ENCODE results near the gene YEATS4.

YEATS4 gene

DNA sequence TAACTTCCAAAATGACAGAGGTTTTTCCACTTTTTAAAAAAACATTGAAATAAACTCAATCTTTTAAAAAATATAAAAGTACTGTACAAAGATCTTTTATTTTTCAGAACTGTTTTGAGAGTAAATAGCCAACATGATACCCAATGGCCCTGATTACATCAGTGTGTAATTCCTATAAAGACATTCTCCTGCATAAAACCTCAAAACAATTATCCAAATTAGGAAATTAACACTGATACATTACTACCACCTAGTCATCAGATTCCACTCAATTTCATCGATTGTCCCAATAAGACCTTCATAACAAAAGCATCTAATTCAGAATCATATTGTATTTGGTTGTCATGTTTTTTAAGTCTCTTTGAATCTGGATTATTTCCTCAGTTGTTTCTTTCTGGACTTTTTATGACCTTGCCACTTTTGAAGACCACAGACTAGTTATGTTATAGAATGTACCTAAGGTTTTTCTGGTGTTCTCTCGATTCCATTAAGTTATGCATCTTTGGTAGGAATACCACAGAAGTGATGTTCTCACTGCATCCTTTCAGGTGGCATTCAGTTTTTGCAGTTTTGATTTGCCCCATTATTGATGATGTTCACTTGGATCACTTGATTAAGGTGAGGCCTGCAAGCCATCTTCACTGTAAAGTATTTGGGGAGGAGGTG lies 4.0 kb upstream of the YEATS4 start:
- Histone ChIP-seq H4K91ac (ENCODE audit: low read depth, low read length, poor library complexity) (no peak overlapping the region), H2BK120ac (ENCODE audit: low read depth, low read length) (no peak overlapping the region), H3K9me3 (replicated peaks in 1 of 2; ENCODE audit: control insufficient read depth in 2 of 2, insufficient read depth in 1 of 2, low read depth in 1 of 2, low read length in 2 of 2) (no peaks in the 10 kb centered on the region), H3K27me3 (ENCODE audit: control insufficient read depth in 3 of 3, insufficient read depth in 3 of 3, low read depth in 1 of 3, low read length in 3 of 3) (no peaks in the 10 kb centered on the region), H3K79me1 (ENCODE audit: low read depth, low read length) (peaks cover 1% of the 10 kb centered on the region), H3K4me1 (ENCODE audit: control insufficient read depth in 2 of 2, insufficient read depth in 1 of 2, low read depth in 1 of 2, low read length in 2 of 2) (peaks cover 5 to 6% of the 10 kb centered on the region in 2 donors), H3K36me3 (replicated peaks in 1 of 2; ENCODE audit: control insufficient read depth in 2 of 2, insufficient read depth in 2 of 2, low read length in 2 of 2) (no peaks in the 10 kb centered on the region), H3K4me2 (ENCODE audit: insufficient read depth, low read length, poor library complexity, severe bottlenecking) (no peak overlapping the region), H3K27ac (replicated peaks; ENCODE audit: low read length) (no peak overlapping the region), H2AK5ac (ENCODE audit: low read depth, low read length) (no peak overlapping the region), H2AFZ (ENCODE audit: low read length) (no peak overlapping the region), H2BK12ac (ENCODE audit: low read length) (no peak overlapping the region), H3K4ac (ENCODE audit: low read length) (no peak overlapping the region), H2BK5ac (ENCODE audit: low read length) (no peak overlapping the region), H3K23ac (ENCODE audit: low read depth, low read length, poor library complexity) (no peak overlapping the region), H4K8ac (ENCODE audit: low read depth, low read length) (no peak overlapping the region), H3K14ac (ENCODE audit: low read length) (no peak overlapping the region), H3K4me3 (ENCODE audit: low read length in 2 of 2) (no peak overlapping the region), H2BK15ac (ENCODE audit: low read length) (no peak overlapping the region), H3K9ac (ENCODE audit: low read depth, low read length, poor library complexity) (no peak overlapping the region), H3K18ac (ENCODE audit: low read length) (no peak overlapping the region)
- no peak for DNase-seq (ENCODE audit: low spot score)
- WGBS, 2 donors (ENCODE audit: extremely low coverage in 2 of 2, insufficient read length in 2 of 2, insufficient replicate concordance in 1 of 2): no CpG with 5 or more reads among the region's 2 CpGs

GRCh38 chr12:69360348-69360672 lies 767 bp downstream of the YEATS4 start:
- H2BK5ac ChIP-seq (ENCODE audit: low read length): no peak overlapping the region
- peaks cover 1% of the 10 kb centered on the region for H3K79me1 ChIP-seq (ENCODE audit: low read depth, low read length)
- peak overlapping the region; percentile 89 for H2AFZ ChIP-seq (ENCODE audit: low read length)
- no peak overlapping the region for H3K14ac ChIP-seq (ENCODE audit: low read length)
- H3K27ac ChIP-seq (replicated peaks; ENCODE audit: low read length): peak overlapping the region; percentile 99
- H3K23ac ChIP-seq (ENCODE audit: low read depth, low read length, poor library complexity): no peak overlapping the region
- H3K4me3 ChIP-seq (ENCODE audit: low read length in 2 of 2): peak overlapping the region; percentile 84 to 94
- H4K91ac ChIP-seq (ENCODE audit: low read depth, low read length, poor library complexity): no peak overlapping the region
- H2BK12ac ChIP-seq (ENCODE audit: low read length): no peak overlapping the region
- WGBS, 2 donors (ENCODE audit: extremely low coverage in 2 of 2, insufficient read length in 2 of 2, insufficient replicate concordance in 1 of 2): no CpG with 5 or more reads among the region's 10 CpGs
- H2BK120ac ChIP-seq (ENCODE audit: low read depth, low read length): no peak overlapping the region
- H3K18ac ChIP-seq (ENCODE audit: low read length): no peak overlapping the region
- no peak overlapping the region for H2BK15ac ChIP-seq (ENCODE audit: low read length)
- no peaks in the 10 kb centered on the region for H3K27me3 ChIP-seq (ENCODE audit: control insufficient read depth in 3 of 3, insufficient read depth in 3 of 3, low read depth in 1 of 3, low read length in 3 of 3)
- no peak overlapping the region for H3K4ac ChIP-seq (ENCODE audit: low read length)
- no peak for DNase-seq (ENCODE audit: low spot score)
- no peak overlapping the region for H3K9ac ChIP-seq (ENCODE audit: low read depth, low read length, poor library complexity)
- no peak overlapping the region for H4K8ac ChIP-seq (ENCODE audit: low read depth, low read length)
- peaks cover 0 to 34% of the 10 kb centered on the region in 2 donors for H3K36me3 ChIP-seq (replicated peaks in 1 of 2; ENCODE audit: control insufficient read depth in 2 of 2, insufficient read depth in 2 of 2, low read length in 2 of 2)
- no peak overlapping the region for H2AK5ac ChIP-seq (ENCODE audit: low read depth, low read length)
- H3K4me1 ChIP-seq (ENCODE audit: control insufficient read depth in 2 of 2, insufficient read depth in 1 of 2, low read depth in 1 of 2, low read length in 2 of 2): peaks cover 1 to 5% of the 10 kb centered on the region in 2 donors
- H3K4me2 ChIP-seq (ENCODE audit: insufficient read depth, low read length, poor library complexity, severe bottlenecking): peak overlapping the region; percentile 69
- H3K9me3 ChIP-seq (replicated peaks in 1 of 2; ENCODE audit: control insufficient read depth in 2 of 2, insufficient read depth in 1 of 2, low read depth in 1 of 2, low read length in 2 of 2): peaks cover 0 to 4% of the 10 kb centered on the region in 2 donors

DNA sequence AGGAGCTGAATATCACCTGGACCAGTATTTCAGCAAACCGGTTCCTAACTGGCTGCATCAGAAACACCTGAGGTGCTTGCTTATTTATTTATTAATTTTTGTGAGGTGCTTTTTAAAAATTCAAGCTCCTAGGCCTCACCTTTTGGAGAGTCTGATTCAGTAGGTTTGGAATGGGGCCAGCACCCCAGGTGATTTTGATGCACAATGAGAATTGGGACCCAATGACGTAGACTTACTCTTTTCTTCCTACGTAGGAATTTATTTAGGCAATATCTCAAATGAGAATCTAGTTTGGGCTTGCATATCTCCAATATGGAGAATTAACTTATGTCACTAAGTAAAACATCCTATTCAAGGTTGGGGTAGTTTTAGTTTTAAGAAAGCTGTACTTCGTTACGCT lies 7.3 kb downstream of the YEATS4 start:
- Histone ChIP-seq H3K4me2 (ENCODE audit: insufficient read depth, low read length, poor library complexity, severe bottlenecking) (no peak overlapping the region), H4K8ac (ENCODE audit: low read depth, low read length) (no peak overlapping the region), H3K9ac (ENCODE audit: low read depth, low read length, poor library complexity) (no peak overlapping the region), H3K27me3 (ENCODE audit: control insufficient read depth in 3 of 3, insufficient read depth in 3 of 3, low read depth in 1 of 3, low read length in 3 of 3) (no peaks in the 10 kb centered on the region), H3K4me1 (ENCODE audit: control insufficient read depth in 2 of 2, insufficient read depth in 1 of 2, low read depth in 1 of 2, low read length in 2 of 2) (no peaks in the 10 kb centered on the region), H3K4me3 (ENCODE audit: low read length in 2 of 2) (no peak overlapping the region), H2BK12ac (ENCODE audit: low read length) (no peak overlapping the region), H2AK5ac (ENCODE audit: low read depth, low read length) (no peak overlapping the region), H2BK120ac (ENCODE audit: low read depth, low read length) (no peak overlapping the region), H3K9me3 (replicated peaks in 1 of 2; ENCODE audit: control insufficient read depth in 2 of 2, insufficient read depth in 1 of 2, low read depth in 1 of 2, low read length in 2 of 2) (peaks cover 0 to 7% of the 10 kb centered on the region in 2 donors), H3K18ac (ENCODE audit: low read length) (no peak overlapping the region), H2BK5ac (ENCODE audit: low read length) (no peak overlapping the region), H2BK15ac (ENCODE audit: low read length) (no peak overlapping the region), H3K36me3 (replicated peaks in 1 of 2; ENCODE audit: control insufficient read depth in 2 of 2, insufficient read depth in 2 of 2, low read length in 2 of 2) (peaks cover 3 to 88% of the 10 kb centered on the region in 2 donors), H2AFZ (ENCODE audit: low read length) (no peak overlapping the region), H3K23ac (ENCODE audit: low read depth, low read length, poor library complexity) (no peak overlapping the region), H3K27ac (replicated peaks; ENCODE audit: low read length) (no peak overlapping the region), H3K4ac (ENCODE audit: low read length) (no peak overlapping the region), H3K14ac (ENCODE audit: low read length) (no peak overlapping the region), H4K91ac (ENCODE audit: low read depth, low read length, poor library complexity) (no peak overlapping the region), H3K79me1 (ENCODE audit: low read depth, low read length) (no peaks in the 10 kb centered on the region)
- DNase-seq (ENCODE audit: low spot score): no peak
- WGBS, 2 donors (ENCODE audit: extremely low coverage in 2 of 2, insufficient read length in 2 of 2, insufficient replicate concordance in 1 of 2): no CpG with 5 or more reads among the region's 5 CpGs

- H3K4me1 ChIP-seq (ENCODE audit: control insufficient read depth in 2 of 2, insufficient read depth in 1 of 2, low read depth in 1 of 2, low read length in 2 of 2): no peaks in the 10 kb centered on the region
- no peak overlapping the region for H2AK5ac ChIP-seq (ENCODE audit: low read depth, low read length)
- WGBS, 2 donors (ENCODE audit: extremely low coverage in 2 of 2, insufficient read length in 2 of 2, insufficient replicate concordance in 1 of 2): no CpG with 5 or more reads among the region's 1 CpG
- peaks cover 5 to 91% of the 10 kb centered on the region in 2 donors for H3K36me3 ChIP-seq (replicated peaks in 1 of 2; ENCODE audit: control insufficient read depth in 2 of 2, insufficient read depth in 2 of 2, low read length in 2 of 2)
- H2AFZ ChIP-seq (ENCODE audit: low read length): no peak overlapping the region
- H2BK5ac ChIP-seq (ENCODE audit: low read length): no peak overlapping the region
- no peak overlapping the region for H4K91ac ChIP-seq (ENCODE audit: low read depth, low read length, poor library complexity)
- H3K4me2 ChIP-seq (ENCODE audit: insufficient read depth, low read length, poor library complexity, severe bottlenecking): no peak overlapping the region
- no peak overlapping the region for H3K9ac ChIP-seq (ENCODE audit: low read depth, low read length, poor library complexity)
- H3K79me1 ChIP-seq (ENCODE audit: low read depth, low read length): no peaks in the 10 kb centered on the region
- peaks cover 0 to 14% of the 10 kb centered on the region in 2 donors for H3K9me3 ChIP-seq (replicated peaks in 1 of 2; ENCODE audit: control insufficient read depth in 2 of 2, insufficient read depth in 1 of 2, low read depth in 1 of 2, low read length in 2 of 2)
- H3K14ac ChIP-seq (ENCODE audit: low read length): no peak overlapping the region
- H3K18ac ChIP-seq (ENCODE audit: low read length): no peak overlapping the region
- H3K4me3 ChIP-seq (ENCODE audit: low read length in 2 of 2): no peak overlapping the region
- H3K27me3 ChIP-seq (ENCODE audit: control insufficient read depth in 3 of 3, insufficient read depth in 3 of 3, low read depth in 1 of 3, low read length in 3 of 3): no peaks in the 10 kb centered on the region
- no peak overlapping the region for H2BK12ac ChIP-seq (ENCODE audit: low read length)
- no peak overlapping the region for H3K23ac ChIP-seq (ENCODE audit: low read depth, low read length, poor library complexity)
- H4K8ac ChIP-seq (ENCODE audit: low read depth, low read length): no peak overlapping the region
- no peak overlapping the region for H3K4ac ChIP-seq (ENCODE audit: low read length)
- no peak for DNase-seq (ENCODE audit: low spot score)
- no peak overlapping the region for H3K27ac ChIP-seq (replicated peaks; ENCODE audit: low read length)
- no peak overlapping the region for H2BK15ac ChIP-seq (ENCODE audit: low read length)
- no peak overlapping the region for H2BK120ac ChIP-seq (ENCODE audit: low read depth, low read length)
Measured at GRCh38 chr12:69368171-69368570, 8.6 kb downstream of the YEATS4 start.

All from neuronal stem cell (in vitro differentiated cells).